Putamen (tissue), 1 donor: ENCODE data around the gene ZNF521.

ENCODE experiments used
- DNase-seq: peaks from one replicate; pipeline ENCODE4 v3.0.0-alpha.2; 2016; ENCODE audit warnings: low spot score

Gene ZNF521

DNA sequence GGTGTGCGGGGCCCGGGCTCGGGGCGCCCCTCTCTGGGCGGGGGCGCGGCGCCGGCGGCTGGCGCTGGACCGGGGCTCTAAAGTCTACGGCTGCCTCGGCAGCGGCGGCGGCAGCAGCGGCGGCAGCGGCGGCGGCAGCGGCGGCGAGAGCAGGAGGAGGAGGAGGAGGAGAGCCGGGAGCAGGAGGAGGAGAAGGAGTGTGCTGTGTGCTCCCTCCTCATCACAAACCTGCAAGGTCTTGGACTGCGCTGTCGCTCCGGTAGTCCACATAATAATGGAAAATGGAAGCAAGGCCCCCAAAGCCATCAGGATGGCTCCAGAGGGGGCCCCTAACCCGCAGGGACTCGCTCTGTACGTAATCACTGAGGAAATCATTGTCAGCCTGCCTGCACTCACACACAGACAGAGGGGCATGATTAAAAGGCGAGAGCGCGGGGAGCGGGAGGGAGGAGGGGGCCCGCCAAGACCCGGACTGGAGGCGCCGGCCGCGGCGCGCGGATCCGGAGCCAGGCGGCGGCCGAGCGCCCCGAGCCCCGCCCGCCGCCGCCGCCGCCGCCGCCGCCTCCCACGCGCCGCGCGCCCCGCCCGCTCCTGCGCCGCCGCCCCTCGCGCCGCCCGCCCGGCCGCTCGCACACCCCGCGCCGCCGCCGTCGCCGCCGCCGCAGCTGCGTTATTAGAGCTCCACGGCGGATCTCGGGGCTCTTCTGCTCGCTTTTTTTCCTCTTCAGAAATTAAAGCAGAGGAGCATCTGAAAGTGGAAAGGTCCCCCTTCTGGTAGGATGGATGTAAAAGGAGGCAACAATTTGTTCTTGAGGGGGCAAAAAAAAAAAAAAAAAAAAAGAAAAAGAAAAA, at the start of gene ZNF521:
Gene ZNF521, minus strand, starts transcription at position 390 of the 852 bp plus-strand sequence. CDS start 1,220 bp downstream, outside the sequence.
- DNase-seq, result peak; percentile 91

DNA sequence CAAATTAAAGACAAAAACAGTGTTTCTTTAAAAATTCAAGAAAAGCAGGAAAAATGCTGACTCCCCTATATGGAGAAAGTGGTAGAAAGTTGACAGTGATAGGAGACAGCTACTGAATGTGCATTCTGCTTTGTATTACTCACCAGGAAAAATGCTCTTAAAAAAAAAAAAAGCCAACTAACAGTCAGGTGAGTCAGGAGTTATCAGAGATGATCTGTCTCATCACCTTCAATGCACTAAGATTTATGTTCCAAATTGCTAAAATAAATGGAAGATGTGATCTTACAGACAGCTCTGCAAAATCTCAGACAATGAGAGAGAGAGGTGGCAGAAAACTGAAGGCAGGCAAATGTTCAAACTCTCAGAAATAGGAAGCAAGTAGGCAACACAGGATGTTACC, 47.6 kb upstream of the ZNF521 start:
- DNase-seq, result peak; percentile 6

DNA sequence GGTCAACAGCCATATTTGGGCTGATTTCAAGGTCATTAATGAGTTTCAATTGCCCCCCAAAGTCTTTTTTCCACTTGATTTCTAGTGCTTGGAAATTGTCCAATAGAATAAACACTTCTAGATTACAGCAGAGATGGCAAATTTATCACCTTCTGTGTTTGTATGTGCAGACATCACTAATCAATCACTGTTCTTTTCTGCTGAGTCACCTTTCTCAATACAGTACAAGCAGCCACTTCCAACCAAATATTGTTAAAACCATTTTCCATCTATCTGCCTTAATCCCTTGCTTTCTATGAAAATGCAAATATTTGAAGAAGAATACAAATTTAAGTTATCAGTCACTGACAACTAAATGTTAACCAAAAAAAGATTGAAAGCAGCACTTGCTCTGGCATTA, 40.2 kb upstream of the ZNF521 start:
- DNase-seq, result no peak

DNA sequence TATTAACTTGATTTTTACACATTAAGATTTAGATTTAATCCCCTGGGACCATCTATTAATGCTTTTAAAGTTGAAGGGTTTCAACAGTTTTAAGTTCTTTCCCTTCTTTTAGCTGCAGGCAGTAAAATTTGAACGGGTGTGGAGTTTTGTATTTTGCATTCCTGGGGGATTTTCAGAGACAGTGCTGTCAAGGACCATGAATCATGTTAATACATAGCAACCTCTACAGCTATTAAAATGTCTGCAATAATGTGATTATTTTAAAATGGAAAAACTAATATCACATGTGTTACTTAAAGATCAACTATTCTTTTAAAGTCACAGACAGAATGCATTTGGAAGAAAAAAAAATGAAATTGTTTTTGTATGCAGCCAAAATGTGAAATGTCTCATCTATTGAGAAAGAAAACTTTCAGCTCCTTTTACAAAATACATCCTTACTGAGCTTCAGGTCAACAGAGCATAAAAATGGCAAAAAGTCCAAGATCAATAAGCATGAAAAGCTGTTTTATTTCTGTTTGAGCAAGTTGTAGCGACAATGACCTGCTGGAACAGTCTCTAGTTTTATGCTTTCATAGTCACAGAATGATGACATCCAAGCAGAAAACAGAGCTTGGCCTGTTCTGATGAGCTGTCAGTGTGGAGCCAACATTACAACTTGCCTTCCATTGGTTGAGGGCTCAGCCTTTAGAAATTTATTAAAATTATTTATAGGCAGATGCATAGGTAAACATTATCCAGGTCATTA, 21.6 kb upstream of the ZNF521 start:
- DNase-seq, result no peak

DNA sequence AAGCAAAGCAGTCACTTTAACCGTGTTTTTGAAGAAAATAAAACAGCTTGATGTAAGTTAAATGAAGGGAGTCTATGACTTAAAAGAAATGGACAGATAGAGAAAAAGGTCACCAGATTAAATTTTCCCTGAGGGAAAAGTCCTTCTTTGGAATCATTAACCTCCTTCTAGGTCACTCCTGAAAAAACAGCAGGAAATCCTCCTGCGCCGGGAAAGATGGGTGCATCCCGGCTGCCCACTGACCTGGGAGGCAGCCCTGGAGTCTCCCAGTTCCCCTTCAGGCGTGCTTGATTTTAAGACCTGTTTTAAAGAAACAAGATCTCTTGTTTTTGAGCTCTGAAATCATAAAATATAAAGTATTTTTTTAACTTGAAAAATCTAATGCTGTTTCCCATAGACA, 18.4 kb upstream of the ZNF521 start:
- no peak for DNase-seq

DNA sequence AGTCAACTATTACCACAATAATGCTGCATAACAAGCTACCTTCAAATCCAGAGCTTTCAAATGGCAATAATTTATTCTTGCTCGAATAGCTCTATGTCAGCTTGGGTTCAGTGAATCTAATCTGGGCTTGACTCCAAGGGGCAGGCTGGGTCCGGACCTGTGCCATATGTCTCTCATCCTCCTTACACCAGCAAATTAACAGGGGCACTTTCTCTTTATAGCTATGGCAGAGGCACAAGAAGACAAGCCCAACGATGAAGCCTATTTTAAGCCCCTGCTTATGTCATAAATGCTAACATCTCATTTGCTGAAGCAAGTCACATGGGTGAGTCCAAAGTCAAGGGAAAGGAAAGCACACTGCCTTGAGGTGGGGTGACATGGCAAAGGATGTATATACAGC, 13.3 kb upstream of the ZNF521 start:
- no peak for DNase-seq

DNA sequence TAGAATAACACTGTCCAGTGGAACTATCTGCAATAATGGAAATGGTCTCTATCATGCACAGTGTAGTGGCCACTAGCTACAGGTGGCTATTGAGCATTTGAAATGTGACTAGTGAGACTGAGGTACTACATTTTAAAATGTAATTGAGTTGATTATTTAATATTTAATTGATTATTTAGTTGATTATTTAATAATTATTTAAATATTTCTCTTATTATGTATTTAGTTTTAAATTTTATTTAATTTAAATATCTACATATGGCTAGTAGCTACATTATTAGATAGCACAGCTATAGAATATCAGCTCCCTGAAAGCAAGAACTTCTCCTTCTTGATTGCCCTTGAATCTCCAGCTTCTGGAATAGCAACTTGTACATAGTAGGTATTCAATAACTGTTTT, 12.8 kb upstream of the ZNF521 start:
- no peak for DNase-seq

DNA sequence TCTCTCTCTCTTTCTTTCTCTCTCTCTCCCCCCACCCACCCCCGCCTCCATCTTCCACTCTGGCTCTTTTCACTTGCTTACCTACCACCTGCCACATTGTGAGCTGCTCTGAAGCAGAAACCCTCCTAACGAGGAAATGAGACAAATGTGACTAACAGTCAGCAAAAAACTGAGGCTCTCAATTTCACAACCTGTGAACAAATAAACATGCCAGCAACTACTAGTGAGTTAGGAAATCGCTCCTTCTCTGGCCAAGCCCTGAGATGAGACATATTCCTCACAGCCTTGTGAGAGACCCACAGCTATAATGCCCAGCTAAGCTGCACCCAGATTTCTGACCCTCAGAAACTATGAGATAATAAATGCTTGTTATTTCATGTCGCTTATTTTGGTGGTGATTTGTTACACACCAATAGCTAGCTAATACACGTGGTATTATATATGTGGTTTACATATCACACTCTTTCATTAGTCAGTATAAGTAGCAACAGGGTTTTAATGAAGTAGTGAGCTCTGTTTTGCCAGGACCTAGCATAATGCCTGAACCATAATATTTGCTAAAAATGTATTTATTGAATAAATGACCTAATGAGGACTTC, 8.4 kb upstream of the ZNF521 start:
- no peak for DNase-seq

DNA sequence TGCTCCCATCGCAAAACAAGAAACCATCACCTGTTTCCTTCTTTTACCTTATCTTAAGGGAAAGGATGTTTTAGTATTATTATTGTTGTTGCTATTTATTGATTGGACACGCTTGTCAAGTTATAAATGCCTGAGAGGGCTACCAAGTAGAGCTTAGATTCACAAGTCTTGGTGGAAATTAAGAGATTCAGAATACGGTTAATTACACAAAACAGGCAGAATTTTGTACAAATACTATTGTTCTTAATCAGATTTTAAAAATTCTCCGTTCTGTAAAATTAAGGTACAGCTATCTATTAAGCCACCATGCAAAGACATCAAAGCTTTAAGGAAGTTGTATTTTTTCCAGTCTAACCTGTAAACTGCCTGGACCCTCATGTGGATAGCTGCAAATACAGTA, 1.1 kb upstream of the ZNF521 start:
- DNase-seq, result no peak

DNA sequence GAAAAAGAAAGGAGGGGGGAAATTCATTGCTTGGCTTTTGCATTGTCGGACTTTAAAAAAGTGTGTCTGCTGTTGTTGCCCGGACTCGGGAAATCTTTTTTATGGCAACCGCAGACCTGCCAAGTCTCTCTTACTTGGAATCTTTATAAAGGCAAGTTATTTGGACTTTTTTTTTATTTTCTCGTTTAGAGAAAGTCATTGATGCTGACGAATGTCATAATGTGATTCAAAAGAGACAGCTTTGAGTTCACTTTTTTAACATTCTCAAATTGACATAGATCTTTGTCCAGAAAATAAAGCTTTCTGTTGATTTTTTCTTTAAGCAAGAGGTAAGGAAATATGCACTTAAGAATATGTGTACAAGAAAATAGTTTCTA, 651 bp upstream of the ZNF521 start:
- no peak for DNase-seq

DNA sequence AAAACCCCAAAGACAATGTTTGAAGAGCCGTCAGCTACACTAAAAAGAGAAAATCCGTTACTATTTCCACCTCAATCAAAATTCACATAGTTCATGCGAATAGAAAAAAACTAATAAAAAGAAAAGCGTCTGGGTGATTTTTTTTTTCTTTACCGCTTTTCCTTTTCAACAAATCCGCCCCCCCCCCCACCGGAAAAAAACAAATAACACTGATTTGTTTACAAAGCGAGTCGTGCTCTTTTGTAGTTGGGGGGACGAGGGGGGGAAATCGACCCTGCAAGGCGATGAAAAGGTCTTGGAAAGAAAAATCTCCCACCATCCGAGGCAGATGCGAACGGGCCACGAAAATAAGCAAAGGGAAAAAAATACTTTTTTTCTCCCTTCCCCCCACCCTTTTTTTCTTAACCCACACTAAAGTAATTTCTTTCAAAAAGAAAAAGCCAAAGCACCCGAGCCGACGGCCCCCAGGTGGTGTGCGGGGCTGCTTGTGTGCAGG, 638 bp downstream of the ZNF521 start:
- DNase-seq, result no peak

DNA sequence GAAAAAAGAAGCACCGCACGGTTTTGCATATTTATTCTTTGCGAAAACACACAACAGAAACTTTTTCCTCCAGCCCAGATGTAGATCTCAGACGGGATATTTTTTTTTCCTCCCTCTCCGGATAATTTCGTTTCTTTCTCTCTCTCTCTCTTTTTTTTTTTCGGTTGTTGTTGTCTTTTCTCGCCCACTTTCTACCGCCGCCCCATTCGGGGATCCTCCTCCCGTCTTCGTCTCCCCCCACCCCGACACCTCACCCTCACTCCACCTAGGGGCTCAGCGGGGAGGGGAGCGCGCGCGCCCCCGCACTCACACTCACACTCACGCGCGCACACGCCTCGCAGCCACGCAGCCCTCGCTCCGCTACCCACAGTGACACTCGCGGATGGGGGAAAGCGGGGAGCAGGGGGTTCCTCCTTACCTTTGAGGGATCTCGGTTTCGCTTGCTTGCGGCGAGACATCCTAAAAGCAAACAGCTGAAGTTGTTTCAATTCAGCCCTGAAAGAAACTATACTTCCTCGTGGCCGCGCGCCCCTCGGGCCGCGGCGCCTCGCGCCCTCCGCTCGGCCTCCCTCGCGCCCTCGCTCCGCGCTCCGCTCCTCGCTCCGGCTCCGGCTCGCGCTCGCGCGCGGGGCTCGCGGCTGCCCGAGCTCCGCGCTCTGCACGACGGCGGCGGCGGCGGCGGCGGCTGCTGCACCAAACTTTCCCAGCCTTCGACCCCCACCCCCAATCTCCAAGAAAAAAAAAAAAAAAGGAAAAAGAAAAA, 1.3 kb downstream of the ZNF521 start:
- DNase-seq, result peak; percentile 52

DNA sequence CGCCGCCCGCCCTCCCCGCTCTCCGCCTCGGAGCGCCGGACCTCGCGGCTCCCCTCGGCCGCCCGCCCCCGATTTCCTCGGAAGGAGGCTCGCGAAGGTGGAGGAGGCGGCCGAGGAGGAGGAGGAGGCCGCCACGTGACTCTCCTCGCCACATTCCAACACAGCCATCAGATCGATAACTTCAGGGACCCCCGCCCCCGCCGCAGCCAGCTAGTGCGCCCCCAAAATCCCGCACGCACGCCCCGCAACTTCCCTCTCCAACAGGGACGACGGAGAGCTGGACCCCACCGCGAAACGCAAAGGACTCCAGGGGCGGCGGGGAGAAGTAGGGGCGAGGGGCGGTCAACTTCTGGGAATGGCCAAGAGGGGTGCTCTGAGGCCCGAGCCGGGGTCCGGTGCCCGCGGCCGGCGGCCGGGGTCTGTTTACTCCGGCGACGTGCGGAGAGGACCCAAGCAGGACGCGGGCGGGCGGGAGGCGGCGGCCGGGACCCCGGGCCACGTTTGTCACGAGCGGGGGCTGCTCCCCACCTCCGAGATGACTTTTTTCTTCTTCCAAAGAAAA, 2.0 kb downstream of the ZNF521 start:
- DNase-seq, result peak; percentile 8

DNA sequence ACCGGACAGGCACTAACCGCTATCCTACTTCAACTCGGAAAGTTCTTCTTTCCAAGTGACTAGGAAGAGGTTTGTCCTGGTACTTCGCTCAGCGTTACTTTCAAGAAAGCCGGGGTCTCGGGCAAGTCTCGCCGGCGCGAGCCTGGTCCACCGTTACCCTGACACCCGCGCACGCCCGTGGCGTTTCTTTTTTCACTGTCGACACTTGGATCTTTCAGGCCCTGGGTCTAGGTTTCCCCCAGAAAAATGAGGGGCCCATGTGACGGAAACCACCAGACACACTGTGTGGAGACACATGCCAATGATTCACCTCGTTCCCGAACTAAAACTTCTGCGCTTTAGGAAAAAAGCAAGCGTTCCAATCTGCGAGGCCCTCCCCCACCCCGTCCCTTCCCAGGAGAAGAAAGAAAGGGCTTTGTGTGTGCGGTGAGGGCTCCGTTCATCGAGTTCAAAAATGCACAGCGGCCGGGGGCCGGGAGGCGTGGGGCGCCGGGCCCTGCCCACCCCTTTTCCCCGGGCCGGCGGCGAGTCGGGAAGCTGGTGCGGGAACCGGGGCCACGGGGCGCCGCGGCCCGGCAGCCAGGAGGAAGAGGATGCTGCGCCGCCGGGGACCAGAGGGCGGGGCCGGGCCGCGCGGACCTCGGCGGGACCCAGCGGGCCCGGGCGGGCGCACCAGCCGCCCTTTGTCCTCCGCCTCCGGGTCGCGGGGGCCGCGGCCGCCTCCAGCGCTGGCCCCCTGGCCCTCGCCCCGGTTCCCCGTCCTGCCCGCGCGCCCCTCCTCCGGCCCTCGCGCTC, 2.6 kb downstream of the ZNF521 start:
- peak; percentile 39 for DNase-seq

DNA sequence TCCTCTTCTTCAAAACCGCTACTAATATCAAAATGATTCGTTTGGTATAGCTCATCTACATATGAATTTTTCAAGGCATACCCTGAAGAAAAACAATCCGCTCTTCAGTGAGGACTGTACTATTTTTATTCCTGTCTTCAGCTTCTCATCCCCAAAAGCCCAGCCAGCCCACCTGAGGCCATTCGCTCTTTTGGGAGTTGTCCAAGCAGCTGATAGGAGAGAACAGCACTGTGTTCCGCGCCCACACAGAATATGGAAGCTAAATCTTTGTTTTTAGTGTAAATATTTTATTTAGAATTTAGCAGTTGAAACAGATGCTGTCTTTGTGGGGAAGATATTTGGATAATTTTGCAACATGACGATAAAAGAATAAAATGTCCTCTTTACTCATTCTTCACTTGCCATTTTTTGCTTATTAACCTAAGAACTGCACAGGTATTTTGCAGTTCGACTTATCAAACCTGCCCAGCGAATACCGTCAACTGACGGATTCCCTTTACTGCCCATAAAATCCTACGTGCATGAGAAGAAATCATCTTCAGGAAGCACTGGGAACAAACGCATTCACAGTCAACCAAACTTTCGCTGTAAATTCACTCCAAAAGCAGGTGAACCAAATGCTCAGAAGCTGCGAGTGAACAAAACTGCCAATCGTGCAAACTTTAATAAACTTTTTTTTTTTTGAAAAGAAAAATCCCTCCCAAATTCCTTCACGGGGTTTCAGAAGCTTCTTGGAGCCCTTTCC, 3.4 kb downstream of the ZNF521 start:
- DNase-seq, result no peak

DNA sequence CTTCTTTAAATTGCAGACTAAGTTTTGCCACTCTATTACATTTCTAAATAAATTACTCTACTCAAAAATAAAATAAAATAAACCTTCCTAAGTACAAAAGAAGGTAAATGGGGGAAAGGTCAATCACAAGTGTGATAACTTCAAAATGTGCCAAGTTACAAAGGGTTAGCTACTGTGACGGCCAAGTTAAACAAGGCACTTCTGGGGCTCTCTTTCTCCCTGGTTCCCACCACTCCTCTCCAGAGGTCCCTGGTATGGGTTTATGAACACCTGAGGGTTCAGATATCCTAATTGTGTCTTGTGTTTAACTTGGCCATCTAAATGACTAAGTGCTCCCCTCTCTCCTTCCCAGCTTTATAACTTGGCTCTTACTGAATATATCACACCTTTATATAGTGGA, 5.4 kb downstream of the ZNF521 start:
- DNase-seq, result no peak

DNA sequence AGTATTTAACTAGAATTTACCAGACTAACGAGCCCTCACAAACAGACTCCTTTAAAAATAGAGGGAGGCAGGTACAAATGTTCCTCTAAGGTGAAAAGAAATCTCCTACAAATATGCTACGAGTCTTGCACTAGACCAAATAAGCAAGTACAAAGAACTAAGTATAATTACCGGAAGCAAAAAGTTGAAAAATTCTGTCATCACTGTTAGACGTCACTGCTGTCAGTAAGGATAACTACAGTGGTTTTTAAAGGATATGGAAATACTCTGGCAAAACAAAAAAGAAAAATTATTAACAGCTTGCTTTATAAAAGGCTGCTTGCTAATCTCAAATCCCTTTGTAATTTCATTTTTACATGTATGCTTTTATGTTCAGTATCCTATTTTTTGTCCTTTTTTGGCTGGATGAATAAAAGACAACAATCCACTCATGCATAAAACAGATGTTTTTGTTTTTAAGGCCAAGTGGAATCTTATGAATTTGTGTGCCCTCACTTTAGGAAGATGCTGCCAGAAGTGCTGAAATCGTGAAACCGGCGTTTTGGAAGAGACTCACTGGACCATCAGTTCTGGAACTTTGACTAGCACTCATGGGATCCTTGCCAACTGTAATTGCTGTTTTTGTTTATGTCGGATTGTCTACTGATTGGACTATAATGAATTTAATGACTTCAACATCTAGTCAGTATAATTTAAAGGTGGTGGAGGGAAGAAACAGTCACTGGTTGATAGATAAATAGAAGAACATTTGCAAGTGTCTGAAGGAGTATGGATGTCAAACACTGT, 6.7 kb downstream of the ZNF521 start:
- DNase-seq, result no peak

DNA sequence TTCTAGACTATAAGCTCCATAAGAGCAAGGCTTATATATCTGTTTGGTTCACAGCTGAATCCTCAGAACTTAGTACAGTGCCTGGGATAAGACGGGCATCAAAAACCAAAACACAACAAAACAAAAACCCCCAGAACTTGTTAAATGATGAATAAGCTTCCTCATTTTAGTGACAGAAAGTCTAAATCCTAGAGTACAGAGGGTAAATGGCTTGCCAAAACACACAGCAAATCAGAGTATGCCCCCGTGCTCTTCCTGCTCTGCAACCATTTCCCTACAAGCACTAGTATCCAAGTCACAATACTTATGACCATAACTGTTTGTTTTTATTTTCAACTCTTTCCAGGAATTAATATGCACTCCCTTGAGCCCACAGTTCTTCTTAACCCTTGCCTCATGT, 10.1 kb downstream of the ZNF521 start:
- DNase-seq, result no peak

DNA sequence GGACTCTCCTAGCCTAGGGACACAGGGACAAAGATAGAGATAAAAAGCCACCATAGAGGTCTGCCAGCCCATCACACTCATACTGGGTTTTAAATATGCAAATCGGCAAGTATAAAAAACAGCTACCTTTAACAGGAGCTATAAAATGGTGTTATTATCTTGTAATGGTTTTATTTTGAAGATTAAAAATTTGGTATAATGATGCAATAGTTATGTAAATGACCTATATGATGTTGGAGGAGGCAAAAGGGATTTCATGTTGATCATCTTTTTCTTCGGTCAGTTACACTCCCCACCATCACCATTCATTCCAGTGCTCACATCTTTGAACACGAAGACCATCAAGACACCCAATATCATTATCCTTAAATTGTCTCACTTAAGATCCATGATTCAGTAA, 11.2 kb downstream of the ZNF521 start:
- DNase-seq, result no peak
